Activated B cell treated with CpG ODN at 0.5 μM for 24 hours (primary cell): ENCODE data around the gene PRDM16. TPM values are rescaled to one million over a fixed set of nuclear protein-coding genes. Genes with fewer than 3 reads are reported as not detected.

Experiments
- ATAC-seq: fragments of 200-7000 bp; cut with Tn5 transposase; one replicate; pipeline ENCODE4 v1.10.0; 2021; ENCODE audit warnings: low read depth, mild to moderate bottlenecking, moderate library complexity
- CTCF ChIA-PET: fragments of 350-600 bp; sonication (Branson Sonifier 250); formaldehyde crosslinking; loops from one replicate; lab custom pipeline; 2021; ENCODE audit warnings: antibody characterized with exemption; lab: Charles Lee
- POLR2A ChIA-PET: fragments of 350-600 bp; sonication (Branson Sonifier 250); formaldehyde crosslinking; loops from one replicate; lab custom pipeline; 2021; ENCODE audit warnings: antibody characterized with exemption; lab: Charles Lee
- DNase-seq: peaks from one replicate; pipeline ENCODE4 v3.0.0; 2022
- H3K27ac Mint-ChIP-seq: one replicate; pipeline ENCODE4 v1.8.0; 2020; ENCODE audit warnings: mixed read lengths
- H3K27me3 Mint-ChIP-seq: one replicate; pipeline ENCODE4 v1.8.0; 2021; ENCODE audit warnings: mixed read lengths
- H3K36me3 Mint-ChIP-seq: one replicate; pipeline ENCODE4 v1.8.0; 2021; ENCODE audit warnings: low read depth, mixed read lengths
- H3K4me1 Mint-ChIP-seq: one replicate; pipeline ENCODE4 v1.8.0; 2021; ENCODE audit warnings: mixed read lengths
- H3K4me3 Mint-ChIP-seq: one replicate; pipeline ENCODE4 v1.8.0; 2020; ENCODE audit warnings: mild to moderate bottlenecking, mixed read lengths
- H3K9me3 Mint-ChIP-seq: one replicate; pipeline ENCODE4 v1.8.0; 2020; ENCODE audit warnings: mixed read lengths
- intact Hi-C: fragments of 100-400 bp; cut with micrococcal nuclease; formaldehyde crosslinking; loops from one replicate; pipeline ENCODE4 v1.15.1; 2024
- total RNA-seq: library from RNA; stranded (reverse); gene quantifications from 2 replicates; pipeline ENCODE4 v1.2.3, GENCODE V29; 2022
- TF ChIP-seq, protein P1 (sequence below): fragments of 200-600 bp; IDR thresholded peaks from one replicate; pipeline ENCODE4 v1.8.0; 2022; ENCODE audit warnings: antibody characterized with exemption, mild to moderate bottlenecking

The PRDM16 gene
- total RNA-seq, 1 donor from 2014 or later: not detected

DNA sequence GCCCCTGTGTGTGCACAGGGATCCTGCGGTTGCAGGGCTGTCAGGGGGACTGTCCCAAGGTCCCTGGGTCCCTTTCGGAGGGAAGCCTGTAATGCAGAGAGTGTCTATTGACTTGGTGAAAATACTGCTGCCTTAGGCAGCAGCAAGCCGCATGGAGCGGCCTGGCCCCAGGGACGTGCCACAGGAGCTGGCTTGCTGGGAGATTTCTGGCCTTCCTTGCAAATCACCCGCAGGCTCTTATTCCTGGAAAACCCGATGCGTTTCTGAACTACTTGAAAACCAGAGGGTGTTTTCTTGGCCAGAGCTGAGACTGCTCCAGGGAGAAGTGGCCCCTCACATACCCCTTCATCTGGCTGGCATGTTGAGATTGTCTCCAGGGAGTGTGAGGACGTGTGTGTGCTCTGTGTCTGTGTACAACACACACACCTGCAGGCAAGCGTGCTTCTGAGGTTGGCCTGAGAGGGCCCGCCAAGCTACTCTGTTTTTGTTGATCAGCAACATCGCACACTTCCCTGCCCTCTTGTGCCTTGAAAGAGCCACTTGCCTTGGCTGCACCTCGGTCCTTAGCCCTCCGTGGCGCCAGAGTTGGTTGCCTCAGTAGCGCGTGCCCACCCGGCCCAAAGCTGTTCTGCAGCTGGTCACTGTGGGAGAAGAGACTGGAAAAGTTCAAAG is 10.5 kb downstream of the PRDM16 start:
- no peak overlapping the region for H3K27ac Mint-ChIP-seq
- H3K4me1 Mint-ChIP-seq: no peaks in the 10 kb centered on the region
- H3K9me3 Mint-ChIP-seq: no peaks in the 10 kb centered on the region
- ATAC-seq (no peak), DNase-seq (no peak)
- no peak overlapping the region for H3K4me3 Mint-ChIP-seq
- no peaks in the 10 kb centered on the region for H3K36me3 Mint-ChIP-seq
- ChIA-PET CTCF (no interaction called here), POLR2A (no interaction called here)
- TF ChIP-seq, protein P1, sequence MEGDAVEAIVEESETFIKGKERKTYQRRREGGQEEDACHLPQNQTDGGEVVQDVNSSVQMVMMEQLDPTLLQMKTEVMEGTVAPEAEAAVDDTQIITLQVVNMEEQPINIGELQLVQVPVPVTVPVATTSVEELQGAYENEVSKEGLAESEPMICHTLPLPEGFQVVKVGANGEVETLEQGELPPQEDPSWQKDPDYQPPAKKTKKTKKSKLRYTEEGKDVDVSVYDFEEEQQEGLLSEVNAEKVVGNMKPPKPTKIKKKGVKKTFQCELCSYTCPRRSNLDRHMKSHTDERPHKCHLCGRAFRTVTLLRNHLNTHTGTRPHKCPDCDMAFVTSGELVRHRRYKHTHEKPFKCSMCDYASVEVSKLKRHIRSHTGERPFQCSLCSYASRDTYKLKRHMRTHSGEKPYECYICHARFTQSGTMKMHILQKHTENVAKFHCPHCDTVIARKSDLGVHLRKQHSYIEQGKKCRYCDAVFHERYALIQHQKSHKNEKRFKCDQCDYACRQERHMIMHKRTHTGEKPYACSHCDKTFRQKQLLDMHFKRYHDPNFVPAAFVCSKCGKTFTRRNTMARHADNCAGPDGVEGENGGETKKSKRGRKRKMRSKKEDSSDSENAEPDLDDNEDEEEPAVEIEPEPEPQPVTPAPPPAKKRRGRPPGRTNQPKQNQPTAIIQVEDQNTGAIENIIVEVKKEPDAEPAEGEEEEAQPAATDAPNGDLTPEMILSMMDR: no peak
- H3K27me3 Mint-ChIP-seq: peaks cover 14% of the 10 kb centered on the region
- intact Hi-C loops: no loop called here

DNA sequence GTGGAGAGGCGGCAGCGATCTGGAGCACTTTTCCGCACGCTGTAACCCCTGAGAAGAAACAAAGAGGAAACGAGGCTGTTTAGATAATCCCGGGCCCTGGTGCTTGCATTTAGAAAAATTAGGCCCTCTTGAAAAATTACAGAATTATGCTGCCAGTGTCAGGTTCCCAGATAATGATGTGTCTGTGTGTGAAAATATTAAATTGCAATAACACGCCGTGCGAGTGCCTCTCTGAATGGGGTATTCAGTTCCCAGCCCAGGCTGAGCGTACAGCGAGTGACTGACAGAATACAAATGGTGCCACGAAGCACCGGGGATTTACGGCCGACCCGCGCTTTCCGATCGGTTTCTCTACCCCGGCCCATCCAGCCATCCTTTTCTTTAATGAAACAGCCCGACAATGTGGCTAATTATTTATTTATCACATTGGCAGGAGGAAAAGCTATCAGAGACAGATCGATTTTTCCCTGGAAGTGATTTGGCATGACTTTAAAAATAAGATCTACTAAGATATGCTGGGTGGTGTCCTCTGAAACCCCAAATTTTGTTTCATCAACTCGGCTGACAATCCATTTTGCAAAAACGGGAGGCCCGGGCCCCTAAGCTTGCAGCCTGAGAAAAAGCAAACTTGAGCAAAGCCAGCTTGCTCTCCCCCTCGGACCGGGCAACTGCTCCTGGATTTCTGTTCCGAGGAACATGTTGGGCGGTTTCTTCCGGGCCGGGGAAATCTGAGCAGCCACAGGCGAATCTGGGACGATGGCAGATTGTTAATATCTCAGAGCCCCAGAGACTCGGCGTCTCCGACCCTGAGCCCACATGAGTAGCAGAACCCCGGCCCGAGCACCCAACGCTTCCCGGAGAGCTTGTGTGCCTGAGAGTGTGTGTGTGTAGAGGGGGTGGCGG is 11.3 kb downstream of the PRDM16 start:
- intact Hi-C loops: no loop called here
- no peaks in the 10 kb centered on the region for H3K4me1 Mint-ChIP-seq
- TF ChIP-seq, protein P1: no peak
- no peak overlapping the region for H3K27ac Mint-ChIP-seq
- ATAC-seq (no peak), DNase-seq (no peak)
- no peaks in the 10 kb centered on the region for H3K9me3 Mint-ChIP-seq
- ChIA-PET CTCF (no interaction called here), POLR2A (no interaction called here)
- no peaks in the 10 kb centered on the region for H3K36me3 Mint-ChIP-seq
- H3K27me3 Mint-ChIP-seq: peaks cover 14% of the 10 kb centered on the region
- H3K4me3 Mint-ChIP-seq: no peak overlapping the region

DNA sequence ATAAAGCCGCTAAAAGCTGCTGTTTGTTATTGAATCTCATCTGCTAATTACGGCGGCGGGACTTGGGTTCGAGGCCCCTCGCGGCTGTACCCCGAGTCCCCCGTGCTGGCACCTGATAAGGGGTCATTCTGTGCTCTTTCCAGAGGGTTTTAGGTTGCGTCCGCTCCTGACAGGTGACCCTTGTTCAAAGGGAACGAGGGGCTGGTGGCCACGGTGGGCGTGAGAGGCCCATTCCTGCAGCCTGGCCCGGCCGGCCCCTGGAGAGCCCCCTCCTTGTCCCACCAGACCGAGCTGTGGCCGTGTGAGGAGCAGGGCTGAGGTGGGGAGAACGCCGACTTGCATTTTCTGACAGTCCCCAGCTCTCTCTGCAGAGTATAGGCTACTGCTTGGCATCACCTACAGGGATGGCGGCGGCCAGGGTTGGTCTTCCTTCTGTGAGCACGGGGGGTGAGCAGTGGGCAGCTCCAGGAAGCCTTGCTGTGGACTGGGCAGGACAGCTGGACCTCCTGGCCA is 12.2 kb downstream of the PRDM16 start:
- ChIA-PET CTCF (no interaction called here), POLR2A (no interaction called here)
- intact Hi-C loops: no loop called here
- no peak for DNase-seq
- H3K27ac Mint-ChIP-seq: no peak overlapping the region
- H3K9me3 Mint-ChIP-seq: no peaks in the 10 kb centered on the region
- no peaks in the 10 kb centered on the region for H3K4me1 Mint-ChIP-seq
- TF ChIP-seq, protein P1: no peak
- ATAC-seq: no peak
- peaks cover 11% of the 10 kb centered on the region for H3K27me3 Mint-ChIP-seq
- no peaks in the 10 kb centered on the region for H3K36me3 Mint-ChIP-seq
- H3K4me3 Mint-ChIP-seq: no peak overlapping the region

DNA sequence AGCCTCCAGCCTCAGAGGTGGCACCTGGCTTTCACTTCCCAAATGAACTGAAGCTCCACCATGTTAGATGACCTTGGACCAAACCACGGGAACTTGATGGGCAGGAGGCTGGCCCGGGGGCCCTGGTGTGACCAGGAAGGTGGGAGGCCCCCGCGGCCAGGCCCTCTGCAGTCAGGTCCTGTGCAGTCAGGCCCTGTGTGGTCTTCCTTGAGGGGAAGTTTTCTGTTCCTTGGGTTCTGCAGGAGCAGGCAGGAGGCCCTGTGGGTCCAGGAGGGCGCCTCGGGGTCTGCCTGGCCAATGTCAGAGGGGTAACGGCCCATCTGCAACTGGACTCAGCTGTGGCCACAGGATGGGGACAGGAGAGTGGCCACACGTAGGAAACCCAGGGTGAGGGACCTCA is 13.0 kb downstream of the PRDM16 start:
- Mint-ChIP-seq H3K4me1 (no peaks in the 10 kb centered on the region), H3K9me3 (no peaks in the 10 kb centered on the region), H3K36me3 (no peaks in the 10 kb centered on the region), H3K4me3 (no peak overlapping the region), H3K27ac (no peak overlapping the region), H3K27me3 (peaks cover 10% of the 10 kb centered on the region)
- no peak for DNase-seq
- TF ChIP-seq, protein P1: no peak
- ATAC-seq: no peak
- POLR2A ChIA-PET: no interaction called here
- intact Hi-C loops: no loop called here
- CTCF ChIA-PET: no interaction called here
